ENCODE data around the gene FURIN. TPM values are rescaled to one million over a fixed set of nuclear protein-coding genes. Genes with fewer than 3 reads are reported as not detected.

Gene FURIN
- total RNA-seq, 4 donors from 2014 or later = 20.5 to 54.8 (median 30.5) TPM

DNA sequence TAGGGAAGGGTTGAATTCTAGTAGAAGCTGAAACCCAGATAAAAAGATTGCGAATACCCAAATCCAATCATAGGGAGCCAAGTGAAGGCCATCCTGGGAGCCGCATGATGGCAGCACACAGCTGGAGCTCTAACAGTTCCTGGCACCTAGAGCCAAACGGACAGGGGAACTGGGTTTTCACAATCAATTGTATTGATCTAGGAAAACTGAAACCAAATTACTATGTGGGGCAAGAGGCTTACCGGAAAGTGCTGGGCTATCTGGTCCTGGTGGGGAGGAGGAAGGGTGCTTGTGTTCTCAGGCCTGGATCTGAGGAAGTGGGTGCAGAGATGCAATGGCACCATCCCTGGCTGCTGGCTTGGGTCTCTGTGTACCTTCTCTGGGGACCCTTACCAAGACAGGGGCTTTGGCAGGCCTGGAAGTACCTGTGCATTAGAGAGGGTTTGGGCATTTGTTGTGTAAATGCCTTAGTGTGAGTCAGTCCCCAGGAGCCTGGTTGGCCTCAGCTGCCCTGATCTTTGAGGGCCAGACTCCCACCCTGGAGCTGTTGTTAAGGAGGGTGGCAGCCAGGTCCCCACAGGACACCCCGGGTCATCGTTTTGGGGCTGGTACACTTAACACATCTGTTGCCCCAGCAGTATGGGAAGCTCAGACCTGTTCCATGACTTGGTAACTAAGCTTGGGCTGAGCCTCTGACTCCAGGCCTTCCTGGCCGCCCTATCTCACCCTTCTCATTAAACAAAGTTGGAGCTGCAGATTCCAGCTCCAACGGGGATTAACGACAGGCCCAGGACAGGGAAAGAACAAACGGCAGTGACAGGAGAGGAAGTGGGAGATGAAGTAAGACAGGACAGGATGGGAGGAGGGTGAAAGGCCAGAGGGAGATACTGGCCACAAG lies 8.9 kb upstream of the FURIN start:
- Histone ChIP-seq H3K4me1 (no peaks in the 10 kb centered on the region), H3K9me3 (no peaks in the 10 kb centered on the region), H3K27ac (no peak overlapping the region), H3K27me3 (no peaks in the 10 kb centered on the region), H3K4me3 (no peak overlapping the region), H3K36me3 (no peaks in the 10 kb centered on the region)
- intact Hi-C loops (cut with DNase I; ENCODE audit: low total_unique reads) = no loop called here
- TF ChIP-seq, protein P1, sequence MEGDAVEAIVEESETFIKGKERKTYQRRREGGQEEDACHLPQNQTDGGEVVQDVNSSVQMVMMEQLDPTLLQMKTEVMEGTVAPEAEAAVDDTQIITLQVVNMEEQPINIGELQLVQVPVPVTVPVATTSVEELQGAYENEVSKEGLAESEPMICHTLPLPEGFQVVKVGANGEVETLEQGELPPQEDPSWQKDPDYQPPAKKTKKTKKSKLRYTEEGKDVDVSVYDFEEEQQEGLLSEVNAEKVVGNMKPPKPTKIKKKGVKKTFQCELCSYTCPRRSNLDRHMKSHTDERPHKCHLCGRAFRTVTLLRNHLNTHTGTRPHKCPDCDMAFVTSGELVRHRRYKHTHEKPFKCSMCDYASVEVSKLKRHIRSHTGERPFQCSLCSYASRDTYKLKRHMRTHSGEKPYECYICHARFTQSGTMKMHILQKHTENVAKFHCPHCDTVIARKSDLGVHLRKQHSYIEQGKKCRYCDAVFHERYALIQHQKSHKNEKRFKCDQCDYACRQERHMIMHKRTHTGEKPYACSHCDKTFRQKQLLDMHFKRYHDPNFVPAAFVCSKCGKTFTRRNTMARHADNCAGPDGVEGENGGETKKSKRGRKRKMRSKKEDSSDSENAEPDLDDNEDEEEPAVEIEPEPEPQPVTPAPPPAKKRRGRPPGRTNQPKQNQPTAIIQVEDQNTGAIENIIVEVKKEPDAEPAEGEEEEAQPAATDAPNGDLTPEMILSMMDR (IDR thresholded peaks at IDR 0.05) = no peak
- TF ChIP-seq POLR2A (IDR thresholded peaks at IDR 0.05) = no peak
- no peak for DNase-seq

- H3K36me3 ChIP-seq = no peaks in the 10 kb centered on the region
- no peak overlapping the region for H3K27ac ChIP-seq
- DNase-seq = no peak
- H3K4me1 ChIP-seq = no peaks in the 10 kb centered on the region
- intact Hi-C loops (cut with DNase I; ENCODE audit: low total_unique reads) = no loop called here
- TF ChIP-seq POLR2A (IDR thresholded peaks at IDR 0.05) = no peak
- TF ChIP-seq, protein P1 (IDR thresholded peaks at IDR 0.05) = no peak
- no peak overlapping the region for H3K4me3 ChIP-seq
- H3K27me3 ChIP-seq = no peaks in the 10 kb centered on the region
- no peaks in the 10 kb centered on the region for H3K9me3 ChIP-seq
Observed at GRCh38 chr15:90860450-90860849, 7.9 kb upstream of the FURIN start.

GRCh38 chr15:90860942-90861675 lies 7.3 kb upstream of the FURIN start:
- Histone ChIP-seq H3K4me3 (no peak overlapping the region), H3K9me3 (no peaks in the 10 kb centered on the region), H3K27ac (no peak overlapping the region), H3K36me3 (no peaks in the 10 kb centered on the region), H3K27me3 (no peaks in the 10 kb centered on the region), H3K4me1 (no peaks in the 10 kb centered on the region)
- TF ChIP-seq, protein P1 (IDR thresholded peaks at IDR 0.05) = no peak
- DNase-seq = no peak
- intact Hi-C loops (cut with DNase I; ENCODE audit: low total_unique reads) = no loop called here

GRCh38 chr15:90862487-90862886 lies 5.9 kb upstream of the FURIN start:
- H3K9me3 ChIP-seq = no peaks in the 10 kb centered on the region
- TF ChIP-seq POLR2A (IDR thresholded peaks at IDR 0.05) = no peak
- TF ChIP-seq, protein P1 (IDR thresholded peaks at IDR 0.05) = no peak
- H3K4me1 ChIP-seq = no peaks in the 10 kb centered on the region
- H3K27ac ChIP-seq = no peak overlapping the region
- intact Hi-C loops (cut with DNase I; ENCODE audit: low total_unique reads) = no loop called here
- no peaks in the 10 kb centered on the region for H3K27me3 ChIP-seq
- H3K36me3 ChIP-seq = no peaks in the 10 kb centered on the region
- DNase-seq = no peak
- H3K4me3 ChIP-seq = no peak overlapping the region

Data from uterus (tissue), 4 donors.